GM18507 (cell line): ENCODE measurements around the gene GVQW3.
"Not testable (repeated sequence)": the region's sequence is repeated elsewhere in the genome, so short reads cannot be mapped to it uniquely, and the experiment has no call there.

Experiments used
- DNase-seq: peaks from one replicate; pipeline ENCODE4 v3.0.0; 2011; ENCODE audit warnings: low read depth; ENCODE audit not compliant: insufficient read length; ENCODE audit errors: extremely low spot score
- FAIRE-seq: peaks from 2 replicates; lab custom pipeline; 2011; peaks lifted over from hg19 to GRCh38; lab: Jason Lieb, UNC

GVQW3 gene

GRCh38 chr11:76380159-76380976 is 755 bp upstream of the GVQW3 start:
- peak; percentile 21 for FAIRE-seq

GRCh38 chr11:76382209-76382608 is 1.1 kb downstream of the GVQW3 start:
- FAIRE-seq = no peak

More at GRCh38 chr11:76380159-76380976, 755 bp upstream of the GVQW3 start:
- DNase-seq = peak; percentile 18

GRCh38 chr11:76385903-76386302 is 4.8 kb downstream of the GVQW3 start:
- DNase-seq = no peak
- no peak for FAIRE-seq

More at GRCh38 chr11:76382209-76382608, 1.1 kb downstream of the GVQW3 start:
- DNase-seq = no peak

GRCh38 chr11:76388408-76388807 is 7.3 kb downstream of the GVQW3 start:
- FAIRE-seq (no peak), DNase-seq (no peak)

- no peak for FAIRE-seq
- no peak for DNase-seq
These were observed 9.9 kb downstream of the GVQW3 start for GRCh38 chr11:76391021-76391420.

- FAIRE-seq = no peak
- no peak for DNase-seq
These were observed 10.8 kb downstream of the GVQW3 start for GRCh38 chr11:76391811-76392475.

- no peak for DNase-seq
- FAIRE-seq = no peak
These were observed 11.7 kb downstream of the GVQW3 start for GRCh38 chr11:76392870-76393269.

- no peak for FAIRE-seq
These were observed 13.3 kb downstream of the GVQW3 start for GRCh38 chr11:76394411-76394810.

GRCh38 chr11:76395296-76395695 is 14.2 kb downstream of the GVQW3 start:
- FAIRE-seq = no peak

More at GRCh38 chr11:76394411-76394810, 13.3 kb downstream of the GVQW3 start:
- DNase-seq = no peak

GRCh38 chr11:76397383-76397782 is 16.3 kb downstream of the GVQW3 start:
- DNase-seq = peak; percentile 28
- FAIRE-seq = peak; percentile 62

More at GRCh38 chr11:76395296-76395695, 14.2 kb downstream of the GVQW3 start:
- no peak for DNase-seq

- no peak for DNase-seq
- FAIRE-seq = no peak
These were observed 19.8 kb downstream of the GVQW3 start for GRCh38 chr11:76400967-76401366.

GRCh38 chr11:76401484-76401883 is 20.4 kb downstream of the GVQW3 start:
- DNase-seq, FAIRE-seq: not testable (repeated sequence)

- DNase-seq = no peak
- no peak for FAIRE-seq
These were observed 25.2 kb downstream of the GVQW3 start for GRCh38 chr11:76406359-76406758.

- FAIRE-seq = no peak
These were observed 27.2 kb downstream of the GVQW3 start for GRCh38 chr11:76408171-76408965.

GRCh38 chr11:76410851-76411357 is 29.8 kb downstream of the GVQW3 start:
- FAIRE-seq = no peak

More at GRCh38 chr11:76408171-76408965, 27.2 kb downstream of the GVQW3 start:
- no peak for DNase-seq

GRCh38 chr11:76415073-76415472 is 34.0 kb downstream of the GVQW3 start:
- DNase-seq (no peak), FAIRE-seq (no peak)

More at GRCh38 chr11:76410851-76411357, 29.8 kb downstream of the GVQW3 start:
- DNase-seq = no peak

- DNase-seq (peak; percentile 12), FAIRE-seq (no peak)
These were observed 38.8 kb downstream of the GVQW3 start for GRCh38 chr11:76419896-76420295.

GRCh38 chr11:76424379-76424778 is 43.3 kb downstream of the GVQW3 start:
- FAIRE-seq (peak; percentile 73), DNase-seq (no peak)

GRCh38 chr11:76424891-76425290 is 43.8 kb downstream of the GVQW3 start:
- DNase-seq (no peak), FAIRE-seq (no peak)

- FAIRE-seq (no peak), DNase-seq (no peak)
These were observed 45.5 kb downstream of the GVQW3 start for GRCh38 chr11:76426660-76427059.
